CD4-positive, alpha-beta memory T cell (primary cell): Measurements from ENCODE around the gene TMEM178A. TPM values are rescaled to one million over a fixed set of nuclear protein-coding genes. Genes with fewer than 3 reads are reported as not detected.

Experiments used
- CTCF ChIA-PET: fragments of 350-600 bp; sonication (Branson Sonifier 250); formaldehyde crosslinking; loops from one replicate; lab custom pipeline; 2021; ENCODE audit warnings: inconsistent platforms; ENCODE audit not compliant: partially characterized antibody; lab: Charles Lee
- POLR2A ChIA-PET: fragments of 350-600 bp; sonication (Branson Sonifier 250); formaldehyde crosslinking; loops from one replicate; lab custom pipeline; 2021; ENCODE audit not compliant: partially characterized antibody; lab: Charles Lee
- DNase-seq, 5 donors: peaks; one replicate each; pipeline versions ENCODE4 v3.0.0 to v3.0.0-alpha.2; 2020 to 2022; ENCODE audit warnings: mixed read lengths in 1 of 5
- H3K27ac ChIP-seq: one replicate; pipeline ENCODE4 v1.7.0; 2013; ENCODE audit warnings: low read depth, low read length
- H3K27me3 ChIP-seq: 2 replicates; pipeline ENCODE4 v1.7.0; 2013; ENCODE audit warnings: mild to moderate bottlenecking, low read length, moderate library complexity; ENCODE audit not compliant: insufficient read depth
- H3K36me3 ChIP-seq: 2 replicates; pipeline ENCODE4 v1.7.0; 2013; ENCODE audit warnings: mild to moderate bottlenecking, low read length, moderate library complexity; ENCODE audit not compliant: insufficient read depth
- H3K4me1 ChIP-seq: 2 replicates; pipeline ENCODE4 v1.7.0; 2013; ENCODE audit warnings: mild to moderate bottlenecking, low read length, moderate library complexity; ENCODE audit not compliant: insufficient read depth
- H3K4me3 ChIP-seq, 2 donors: one replicate each; pipeline ENCODE4 v1.7.0; 2013; ENCODE audit warnings: low read length in 2 of 2, mild to moderate bottlenecking in 1 of 2
- H3K9me3 ChIP-seq, 2 donors: one replicate each; pipeline ENCODE4 v1.7.0; 2013; ENCODE audit warnings: low read length in 2 of 2, control low read depth in 1 of 2; ENCODE audit not compliant: control insufficient read depth in 1 of 2
- H3K27ac Mint-ChIP-seq, 7 donors: one replicate each; pipeline ENCODE4 v1.8.0; 2020 to 2021; ENCODE audit warnings: mixed read lengths in 7 of 7, mild to moderate bottlenecking in 6 of 7, inconsistent platforms in 3 of 7, moderate library complexity in 3 of 7
- H3K27me3 Mint-ChIP-seq, 2 donors: one replicate each; pipeline ENCODE4 v1.8.0; 2020 to 2021; ENCODE audit warnings: mixed read lengths in 2 of 2
- H3K36me3 Mint-ChIP-seq, 2 donors: one replicate each; pipeline ENCODE4 v1.8.0; 2020 to 2021; ENCODE audit warnings: mixed read lengths in 2 of 2, inconsistent platforms in 1 of 2, mild to moderate bottlenecking in 1 of 2
- H3K4me1 Mint-ChIP-seq, 4 donors: one replicate each; pipeline ENCODE4 v1.8.0; 2020 to 2021; ENCODE audit warnings: mixed read lengths in 4 of 4, mild to moderate bottlenecking in 1 of 4
- H3K4me3 Mint-ChIP-seq, 8 donors: one replicate each; pipeline ENCODE4 v1.8.0; 2020 to 2021; ENCODE audit warnings: mixed read lengths in 8 of 8, mild to moderate bottlenecking in 7 of 8, moderate library complexity in 6 of 8, inconsistent platforms in 3 of 8
- H3K9me3 Mint-ChIP-seq, 8 donors: one replicate each; pipeline ENCODE4 v1.8.0; 2020 to 2021; ENCODE audit warnings: mixed read lengths in 8 of 8, mild to moderate bottlenecking in 5 of 8, inconsistent platforms in 3 of 8, moderate library complexity in 1 of 8
- intact Hi-C: fragments of 100-400 bp; cut with micrococcal nuclease; formaldehyde crosslinking; loops from one replicate; pipeline ENCODE4 v1.15.1; 2023
- polyA plus RNA-seq, 2 donors: library from polyadenylated mRNA; unstranded; fragments of 300-500 nt; fragmentation: Illumina TruSeq; gene quantifications; one replicate each; pipeline ENCODE4 v1.2.3, GENCODE V29; 2021
- total RNA-seq, 2 experiments: library from RNA; stranded (reverse); gene quantifications; one replicate each; pipeline ENCODE4 v1.2.3, GENCODE V29; 2021

TMEM178A gene
- total and polyA plus RNA-seq, 4 experiments from 2014 or later = not detected

- no peak overlapping the region for H3K27ac Mint-ChIP-seq
- peaks cover 0 to 9% (median 3%) of the 10 kb centered on the region in 8 donors for H3K9me3 Mint-ChIP-seq
- H3K36me3 ChIP-seq = no peaks in the 10 kb centered on the region
- no peaks in the 10 kb centered on the region for H3K4me1 Mint-ChIP-seq
- no peak for DNase-seq
- no peaks in the 10 kb centered on the region for H3K4me1 ChIP-seq
- no peaks in the 10 kb centered on the region for H3K9me3 ChIP-seq
- CTCF ChIA-PET = no interaction called here
- H3K27ac ChIP-seq = no peak overlapping the region
- peaks cover 7 to 11% of the 10 kb centered on the region in 2 donors for H3K27me3 Mint-ChIP-seq
- intact Hi-C loops = no loop called here
- H3K4me3 Mint-ChIP-seq = no peak overlapping the region
- H3K4me3 ChIP-seq = no peak overlapping the region
- POLR2A ChIA-PET = no interaction called here
- H3K27me3 ChIP-seq = no peaks in the 10 kb centered on the region
- peaks cover 0 to 4% of the 10 kb centered on the region in 2 donors for H3K36me3 Mint-ChIP-seq
Observed at GRCh38 chr2:39658371-39658770, 7.3 kb upstream of the TMEM178A start.

- POLR2A ChIA-PET = no interaction called here
- H3K4me1 Mint-ChIP-seq = peaks cover 0 to 5% (median 1%) of the 10 kb centered on the region in 4 donors
- H3K27ac ChIP-seq = no peak overlapping the region
- no peak for DNase-seq
- no peaks in the 10 kb centered on the region for H3K9me3 ChIP-seq
- CTCF ChIA-PET = no interaction called here
- H3K36me3 Mint-ChIP-seq = no peaks in the 10 kb centered on the region
- H3K9me3 Mint-ChIP-seq = peaks cover 0 to 4% (median under 1%) of the 10 kb centered on the region in 8 donors
- no peak overlapping the region for H3K4me3 ChIP-seq
- intact Hi-C loops = no loop called here
- no peaks in the 10 kb centered on the region for H3K36me3 ChIP-seq
- no peak overlapping the region for H3K4me3 Mint-ChIP-seq
- no peaks in the 10 kb centered on the region for H3K27me3 ChIP-seq
- no peak overlapping the region for H3K27ac Mint-ChIP-seq
- no peaks in the 10 kb centered on the region for H3K4me1 ChIP-seq
- peaks cover 19 to 22% of the 10 kb centered on the region in 2 donors for H3K27me3 Mint-ChIP-seq
Observed at GRCh38 chr2:39659765-39660611, 5.7 kb upstream of the TMEM178A start.

GRCh38 chr2:39660612-39661236 is 5.0 kb upstream of the TMEM178A start:
- Histone ChIP-seq H3K4me3 (no peak overlapping the region), H3K9me3 (no peaks in the 10 kb centered on the region), H3K4me1 (no peaks in the 10 kb centered on the region), H3K36me3 (no peaks in the 10 kb centered on the region), H3K27ac (no peak overlapping the region), H3K27me3 (no peaks in the 10 kb centered on the region)
- POLR2A ChIA-PET = no interaction called here
- Mint-ChIP-seq H3K4me3 (no peak overlapping the region), H3K4me1 (peaks cover 0 to 8% (median 3%) of the 10 kb centered on the region in 4 donors), H3K27me3 (peaks cover 22% of the 10 kb centered on the region in 2 donors), H3K9me3 (peaks cover 0 to 3% (median 0%) of the 10 kb centered on the region in 8 donors), H3K36me3 (no peaks in the 10 kb centered on the region), H3K27ac (no peak overlapping the region)
- CTCF ChIA-PET = no interaction called here
- intact Hi-C loops = no loop called here
- no peak for DNase-seq

GRCh38 chr2:39661826-39662225 is 3.9 kb upstream of the TMEM178A start:
- Mint-ChIP-seq H3K9me3 (peaks cover 0 to 3% (median 0%) of the 10 kb centered on the region in 8 donors), H3K4me1 (peaks cover 1 to 13% (median 5%) of the 10 kb centered on the region in 4 donors), H3K27ac (no peak overlapping the region), H3K36me3 (no peaks in the 10 kb centered on the region), H3K4me3 (no peak overlapping the region), H3K27me3 (peaks cover 23 to 26% of the 10 kb centered on the region in 2 donors)
- Histone ChIP-seq H3K4me3 (no peak overlapping the region), H3K27me3 (peaks cover 4% of the 10 kb centered on the region), H3K9me3 (no peaks in the 10 kb centered on the region), H3K27ac (no peak overlapping the region), H3K36me3 (no peaks in the 10 kb centered on the region), H3K4me1 (no peaks in the 10 kb centered on the region)
- DNase-seq = no peak
- CTCF ChIA-PET = no interaction called here
- intact Hi-C loops = no loop called here
- POLR2A ChIA-PET = no interaction called here

GRCh38 chr2:39663187-39663930 is 2.4 kb upstream of the TMEM178A start:
- Mint-ChIP-seq H3K4me3 (no peak overlapping the region), H3K4me1 (peaks cover 3 to 23% (median 10%) of the 10 kb centered on the region in 4 donors), H3K9me3 (peaks cover 0 to 3% (median 0%) of the 10 kb centered on the region in 8 donors), H3K36me3 (no peaks in the 10 kb centered on the region), H3K27ac (no peak overlapping the region), H3K27me3 (peaks cover 34 to 40% of the 10 kb centered on the region in 2 donors)
- Histone ChIP-seq H3K27ac (no peak overlapping the region), H3K4me3 (no peak overlapping the region), H3K27me3 (peaks cover 12% of the 10 kb centered on the region), H3K9me3 (no peaks in the 10 kb centered on the region), H3K36me3 (no peaks in the 10 kb centered on the region), H3K4me1 (no peaks in the 10 kb centered on the region)
- intact Hi-C loops = no loop called here
- ChIA-PET CTCF (interaction anchor here (0.6 kb wide), 1 partner anchor 39 kb away, joined by 3 read pairs; no protein-coding TSS in a partner anchor), POLR2A (no interaction called here)
- no peak for DNase-seq

GRCh38 chr2:39664232-39664887 is 1.4 kb upstream of the TMEM178A start:
- Histone ChIP-seq H3K4me3 (no peak overlapping the region), H3K27me3 (peaks cover 12% of the 10 kb centered on the region), H3K9me3 (no peaks in the 10 kb centered on the region), H3K4me1 (no peaks in the 10 kb centered on the region), H3K27ac (no peak overlapping the region), H3K36me3 (no peaks in the 10 kb centered on the region)
- Mint-ChIP-seq H3K9me3 (peaks cover 0 to 3% (median 0%) of the 10 kb centered on the region in 8 donors), H3K27ac (no peak overlapping the region), H3K4me1 (peaks cover 3 to 23% (median 10%) of the 10 kb centered on the region in 4 donors), H3K27me3 (peaks cover 39 to 48% of the 10 kb centered on the region in 2 donors), H3K4me3 (peak overlapping the region in 1 of 8 donors; percentile 3), H3K36me3 (no peaks in the 10 kb centered on the region)
- POLR2A ChIA-PET = no interaction called here
- intact Hi-C loops = no loop called here
- no peak for DNase-seq
- CTCF ChIA-PET = no interaction called here
